Mesendoderm (in vitro differentiated cells): Measurements from ENCODE around the gene DLG1.
"Not testable (repeated sequence)": the region's sequence is repeated elsewhere in the genome, so short reads cannot be mapped to it uniquely, and the experiment has no call there.

Experiments used
- DNase-seq: peaks from one replicate; pipeline ENCODE4 v3.0.0; 2013
- H2AK5ac ChIP-seq: 2 replicates; pipeline ENCODE4 v1.6.1; 2013; ENCODE audit warnings: low read length, inconsistent platforms
- H2BK120ac ChIP-seq: 2 replicates; pipeline ENCODE4 v1.6.1; 2013; ENCODE audit warnings: low read depth, mild to moderate bottlenecking, low read length, moderate library complexity, mixed read lengths
- H2BK15ac ChIP-seq: replicated peaks from 2 replicates; pipeline ENCODE4 v1.6.1; 2013; ENCODE audit warnings: low read depth, mild to moderate bottlenecking, moderate library complexity
- H2BK5ac ChIP-seq: 2 replicates; pipeline ENCODE4 v1.6.1; 2013; ENCODE audit warnings: low read length, inconsistent platforms
- H3K18ac ChIP-seq: 2 replicates; pipeline ENCODE4 v1.6.1; 2013; ENCODE audit warnings: mild to moderate bottlenecking, low read length, mixed read lengths
- H3K23ac ChIP-seq: one replicate; pipeline ENCODE4 v1.6.1; 2013; ENCODE audit warnings: low read length
- H3K27ac ChIP-seq: 2 replicates; pipeline ENCODE4 v1.5.1; 2013; ENCODE audit warnings: low read depth, mild to moderate bottlenecking, inconsistent platforms, low read length, moderate library complexity
- H3K27me3 ChIP-seq: 2 replicates; pipeline ENCODE4 v1.6.1; 2013; ENCODE audit warnings: low read length, control low read depth, mild to moderate bottlenecking, inconsistent platforms; ENCODE audit not compliant: insufficient read depth, poor library complexity
- H3K36me3 ChIP-seq: 2 replicates; pipeline ENCODE4 v1.6.1; 2013; ENCODE audit warnings: low read length, inconsistent platforms; ENCODE audit not compliant: control insufficient read depth, insufficient read depth
- H3K4ac ChIP-seq: one replicate; pipeline ENCODE4 v1.6.1; 2013; ENCODE audit warnings: low read depth, mild to moderate bottlenecking, low read length, moderate library complexity
- H3K4me1 ChIP-seq: 2 replicates; pipeline ENCODE4 v1.6.1; 2013; ENCODE audit warnings: low read depth, low read length, inconsistent platforms; ENCODE audit not compliant: control insufficient read depth
- H3K4me2 ChIP-seq: 2 replicates; pipeline ENCODE4 v1.6.1; 2013; ENCODE audit warnings: low read length
- H3K4me3 ChIP-seq: 2 replicates; pipeline ENCODE4 v1.5.1; 2013; ENCODE audit warnings: mild to moderate bottlenecking, low read length
- H3K56ac ChIP-seq: one replicate; pipeline ENCODE4 v1.6.1; 2013; ENCODE audit warnings: low read length
- H3K79me1 ChIP-seq: 2 replicates; pipeline ENCODE4 v1.6.1; 2013; ENCODE audit warnings: low read length, inconsistent platforms
- H3K79me2 ChIP-seq: 2 replicates; pipeline ENCODE4 v1.6.1; 2013; ENCODE audit warnings: mild to moderate bottlenecking, low read length; ENCODE audit not compliant: control insufficient read depth, insufficient read depth
- H3K9ac ChIP-seq: 2 replicates; pipeline ENCODE4 v1.6.1; 2013; ENCODE audit warnings: low read length, inconsistent platforms
- H4K5ac ChIP-seq: one replicate; pipeline ENCODE4 v1.6.1; 2013; ENCODE audit warnings: low read length
- H4K8ac ChIP-seq: one replicate; pipeline ENCODE4 v1.6.1; 2013; ENCODE audit warnings: low read depth, mild to moderate bottlenecking, control low read depth, low read length, moderate library complexity
- WGBS: extraction: QIAGEN DNeasy Blood & Tissue Kit; methylation state at CpG from one replicate; pipeline ENCODE4 v1.1.7; 2013; ENCODE audit warnings: low lambda C conversion rate, missing lambda C conversion rate; ENCODE audit not compliant: insufficient coverage; ENCODE audit errors: extremely low coverage; 5-methylcytosine and 5-hydroxymethylcytosine counted together

Gene DLG1

DNA sequence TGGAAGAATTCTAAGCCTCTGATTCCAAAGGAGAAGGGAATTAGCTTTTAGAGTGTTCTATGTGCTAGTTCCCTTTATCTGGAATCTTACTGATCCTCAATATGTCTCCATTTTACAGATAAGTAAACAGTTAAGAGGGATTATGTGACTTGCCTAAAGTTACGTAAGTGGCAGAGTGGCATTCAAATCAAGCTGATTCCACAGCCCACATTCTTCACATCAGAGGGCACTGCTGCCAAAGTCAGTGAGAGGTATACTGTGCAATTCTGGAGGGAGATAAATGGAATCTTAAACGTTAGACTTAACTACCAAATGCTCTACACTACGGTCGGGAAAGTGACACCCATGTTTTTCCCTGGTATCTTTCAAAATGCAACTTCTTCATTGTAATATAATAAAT is 257.8 kb downstream of the DLG1 start:
- no peak overlapping the region for H4K8ac ChIP-seq
- H2BK15ac ChIP-seq, result no peak overlapping the region
- H3K36me3 ChIP-seq, result peaks cover 1% of the 10 kb centered on the region
- WGBS, result no CpG with 5 or more reads among the region's 4 CpGs
- H3K56ac ChIP-seq, result no peak overlapping the region
- H4K5ac ChIP-seq, result no peak overlapping the region
- H3K18ac ChIP-seq, result no peak overlapping the region
- no peak overlapping the region for H2BK5ac ChIP-seq
- no peak overlapping the region for H3K9ac ChIP-seq
- no peaks in the 10 kb centered on the region for H3K79me1 ChIP-seq
- no peak overlapping the region for H3K4me3 ChIP-seq
- no peak overlapping the region for H3K23ac ChIP-seq
- no peaks in the 10 kb centered on the region for H3K79me2 ChIP-seq
- H3K4me2 ChIP-seq, result no peak overlapping the region
- no peaks in the 10 kb centered on the region for H3K27me3 ChIP-seq
- H3K4ac ChIP-seq, result no peak overlapping the region
- H3K4me1 ChIP-seq, result no peaks in the 10 kb centered on the region
- no peak overlapping the region for H2BK120ac ChIP-seq
- no peak overlapping the region for H2AK5ac ChIP-seq
- H3K27ac ChIP-seq, result no peak overlapping the region
- DNase-seq, result no peak

DNA sequence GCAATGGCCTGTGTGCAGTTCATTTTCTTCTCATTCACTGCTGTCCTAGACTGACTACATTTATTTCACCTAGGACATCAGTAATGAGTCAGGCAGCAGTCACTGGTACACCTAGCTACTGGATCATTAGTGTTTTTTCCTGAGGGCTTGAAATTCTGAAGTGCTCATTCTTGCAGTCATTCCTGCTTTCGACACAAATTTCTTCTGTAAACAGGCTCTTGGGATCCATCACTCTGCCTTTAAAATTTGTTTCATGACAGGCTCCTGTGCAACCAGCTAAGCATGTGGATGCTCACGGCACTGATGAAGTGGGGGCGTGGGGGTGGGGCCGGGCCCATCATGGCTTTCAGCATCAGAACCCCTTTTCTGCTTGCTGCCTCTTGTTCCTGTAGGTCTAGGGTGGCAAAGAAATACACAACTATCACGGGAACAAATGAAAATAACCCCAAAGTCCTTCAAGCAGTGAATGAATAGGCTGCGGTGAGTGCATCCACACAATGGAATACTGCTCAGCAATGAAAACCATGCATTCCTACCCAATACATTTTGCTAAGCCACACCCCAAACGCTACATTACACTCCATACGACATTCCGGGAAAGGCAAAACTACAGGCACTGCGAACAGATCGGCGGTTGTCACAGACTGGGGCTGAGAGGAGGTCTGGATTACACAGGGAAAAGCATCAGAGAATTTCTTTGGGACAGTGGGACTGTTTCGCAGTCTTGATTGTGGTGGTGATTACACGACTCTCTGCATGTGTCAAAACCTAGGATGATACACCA is 259.5 kb downstream of the DLG1 start:
- H3K27me3 ChIP-seq, result no peaks in the 10 kb centered on the region
- no peak overlapping the region for H4K5ac ChIP-seq
- no peak overlapping the region for H3K27ac ChIP-seq
- no peak overlapping the region for H3K23ac ChIP-seq
- WGBS, result no CpG with 5 or more reads among the region's 14 CpGs
- H3K4ac ChIP-seq, result no peak overlapping the region
- H3K4me2 ChIP-seq, result no peak overlapping the region
- H3K18ac ChIP-seq, result no peak overlapping the region
- DNase-seq, result no peak
- no peak overlapping the region for H2BK15ac ChIP-seq
- H2BK120ac ChIP-seq, result no peak overlapping the region
- H3K9ac ChIP-seq, result no peak overlapping the region
- peaks cover 1% of the 10 kb centered on the region for H3K36me3 ChIP-seq
- no peak overlapping the region for H2AK5ac ChIP-seq
- H3K4me1 ChIP-seq, result no peaks in the 10 kb centered on the region
- H3K56ac ChIP-seq, result no peak overlapping the region
- no peak overlapping the region for H3K4me3 ChIP-seq
- H2BK5ac ChIP-seq, result no peak overlapping the region
- H4K8ac ChIP-seq, result no peak overlapping the region
- H3K79me1 ChIP-seq, result no peaks in the 10 kb centered on the region
- no peaks in the 10 kb centered on the region for H3K79me2 ChIP-seq

DNA sequence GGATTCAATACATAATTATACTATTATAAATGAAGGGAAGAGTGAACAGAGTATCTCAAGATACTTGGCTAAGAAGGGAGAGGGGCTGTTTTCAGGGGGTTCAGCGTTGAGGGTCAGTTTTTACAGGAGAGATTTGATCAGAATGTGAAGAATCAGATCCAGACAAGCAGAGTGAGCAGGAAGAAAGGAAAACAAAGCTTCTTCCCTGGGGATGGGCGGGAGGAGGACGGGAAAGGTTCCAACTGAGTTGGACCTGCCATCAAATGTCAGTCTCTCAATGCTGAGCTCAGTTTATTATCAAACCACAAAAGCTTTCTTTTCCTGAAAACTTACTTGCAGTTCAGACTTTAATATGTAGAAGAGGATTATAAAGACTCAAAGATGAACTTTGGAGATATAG is 262.8 kb downstream of the DLG1 start:
- H2BK15ac ChIP-seq, result no peak overlapping the region
- H3K4me3 ChIP-seq, result no peak overlapping the region
- no peak for DNase-seq
- no peak overlapping the region for H3K56ac ChIP-seq
- no peak overlapping the region for H2BK5ac ChIP-seq
- H3K18ac ChIP-seq, result no peak overlapping the region
- H3K27me3 ChIP-seq, result no peaks in the 10 kb centered on the region
- no peak overlapping the region for H3K23ac ChIP-seq
- no peaks in the 10 kb centered on the region for H3K4me1 ChIP-seq
- H4K5ac ChIP-seq, result no peak overlapping the region
- H4K8ac ChIP-seq, result no peak overlapping the region
- H3K79me2 ChIP-seq, result no peaks in the 10 kb centered on the region
- no peak overlapping the region for H2BK120ac ChIP-seq
- no peak overlapping the region for H3K27ac ChIP-seq
- no peaks in the 10 kb centered on the region for H3K36me3 ChIP-seq
- H2AK5ac ChIP-seq, result no peak overlapping the region
- no CpG with 5 or more reads among the region's 3 CpGs for WGBS
- H3K4ac ChIP-seq, result no peak overlapping the region
- no peak overlapping the region for H3K4me2 ChIP-seq
- no peak overlapping the region for H3K9ac ChIP-seq
- no peaks in the 10 kb centered on the region for H3K79me1 ChIP-seq

DNA sequence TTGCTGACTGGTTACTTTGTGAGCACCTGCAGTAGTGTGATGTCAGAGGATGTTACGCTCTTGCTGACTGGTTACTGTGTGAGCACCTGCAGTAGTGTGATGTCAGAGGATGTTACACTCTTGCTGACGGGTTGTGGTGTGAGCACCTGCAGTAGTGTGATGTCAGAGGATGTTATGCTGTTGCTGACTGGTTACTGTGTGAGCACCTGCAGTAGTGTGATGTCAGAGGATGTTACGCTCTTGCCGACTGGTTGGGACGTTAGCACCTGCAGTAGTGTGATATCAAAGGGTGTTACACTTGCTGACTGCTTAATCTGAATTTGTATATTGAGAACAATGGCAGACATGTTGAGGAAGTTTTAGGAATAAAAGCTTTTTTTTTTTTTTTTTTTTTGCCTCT is 263.6 kb downstream of the DLG1 start:
- DNase-seq, H4K5ac ChIP-seq, H3K27me3 ChIP-seq, H3K4me3 ChIP-seq, H3K4me1 ChIP-seq, H3K4ac ChIP-seq, H3K56ac ChIP-seq, H3K79me2 ChIP-seq, H3K36me3 ChIP-seq, H3K4me2 ChIP-seq, H2BK15ac ChIP-seq, H4K8ac ChIP-seq, H2BK5ac ChIP-seq, H3K9ac ChIP-seq, H3K27ac ChIP-seq, H2AK5ac ChIP-seq, H3K79me1 ChIP-seq, H3K23ac ChIP-seq, H3K18ac ChIP-seq, H2BK120ac ChIP-seq: not testable (repeated sequence)
- no CpG with 5 or more reads among the region's 5 CpGs for WGBS

DNA sequence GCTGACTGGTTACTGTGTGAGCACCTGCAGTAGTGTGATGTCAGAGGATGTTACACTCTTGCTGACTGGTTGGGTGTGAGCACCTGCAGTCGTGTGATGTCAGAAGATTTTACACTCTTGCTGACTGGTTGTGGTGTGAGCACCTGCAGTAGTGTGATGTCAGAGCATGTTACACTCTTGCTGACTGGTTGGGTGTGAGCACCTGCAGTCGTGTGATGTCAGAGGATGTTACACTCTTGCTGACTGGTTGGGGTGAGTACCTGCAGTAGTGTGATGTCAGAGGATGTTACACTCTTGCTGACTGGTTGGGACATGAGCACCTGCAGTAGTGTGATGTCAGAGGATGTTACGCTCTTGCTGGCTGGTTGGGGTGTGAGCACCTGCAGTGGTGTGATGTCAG is 264.6 kb downstream of the DLG1 start:
- H3K56ac ChIP-seq, H2BK5ac ChIP-seq, H2AK5ac ChIP-seq, H3K27me3 ChIP-seq, H3K9ac ChIP-seq, DNase-seq, H3K79me2 ChIP-seq, H3K4me2 ChIP-seq, H4K5ac ChIP-seq, H3K4me1 ChIP-seq, H3K18ac ChIP-seq, H3K27ac ChIP-seq, H4K8ac ChIP-seq, H3K4ac ChIP-seq, H3K36me3 ChIP-seq, H3K23ac ChIP-seq, H2BK120ac ChIP-seq, H3K79me1 ChIP-seq, H3K4me3 ChIP-seq, H2BK15ac ChIP-seq: not testable (repeated sequence)
- WGBS, result no CpG with 5 or more reads among the region's 3 CpGs
